Mucosa of descending colon (tissue), 3 donors: ENCODE results near the gene GHRH. TPM values are rescaled to one million over a fixed set of nuclear protein-coding genes. Genes with fewer than 3 reads are reported as not detected.

Experiments used
- ATAC-seq: fragments of 200-7000 bp; cut with Tn5 transposase; one replicate; pipeline ENCODE4 v1.9.1; 2020; ENCODE audit warnings: mild to moderate bottlenecking, moderate library complexity
- DNase-seq, 3 donors: peaks; one replicate each; pipeline ENCODE4 v3.0.0-alpha.2; 2020
- H3K36me3 ChIP-seq: fragments of 200-600 bp; one replicate; pipeline ENCODE4 v1.8.0; 2021; ENCODE audit warnings: low read depth, mild to moderate bottlenecking
- H3K4me1 ChIP-seq: fragments of 200-600 bp; one replicate; pipeline ENCODE4 v1.8.0; 2021; ENCODE audit warnings: low read depth, mild to moderate bottlenecking
- H3K4me3 ChIP-seq: fragments of 200-600 bp; one replicate; pipeline ENCODE4 v1.8.0; 2021; ENCODE audit warnings: mild to moderate bottlenecking
- H3K9me3 ChIP-seq: fragments of 200-600 bp; one replicate; pipeline ENCODE4 v1.8.0; 2021; ENCODE audit warnings: mild to moderate bottlenecking
- CTCF ChIP-seq: fragments of 200-600 bp; IDR thresholded peaks from one replicate; pipeline ENCODE4 v1.8.0; 2022; ENCODE audit warnings: antibody characterized with exemption, mild to moderate bottlenecking
- intact Hi-C, 2 donors: fragments of 100-400 bp; cut with DNase I in 1 of 2; cut with micrococcal nuclease in 1 of 2; formaldehyde crosslinking; loops; one replicate each; pipeline versions ENCODE4 v1.11.0 to v1.11.1; 2022; cut with DNase I, micrococcal nuclease
- total RNA-seq, 3 donors: library from RNA; stranded (reverse); fragmentation: NEBNext Ultra II Directional in 2 of 3; extraction: Animal tissue kit (Norgen Biotek cat#: 25700) in 2 of 3; gene quantifications; one replicate each; pipeline versions ENCODE4 v1.2.1 to v1.2.4, GENCODE V29; 2021 to 2023
- donor health status: DM: no; HTN: no; CAD: no; lungs with moderate emphysema.
- donor health status: DM: no; HTN: no; CAD: no.
- donor health status: DM: no; HTN: yes; CAD: no.

Gene GHRH
- total RNA-seq, 3 donors from 2014 or later, result not detected

GRCh38 chr20:37280403-37280802 lies 18.8 kb upstream of the GHRH start:
- intact Hi-C loops, result loop anchor here in 1 of 2 donors (5.0 kb wide), 1 partner anchor 107 kb away; no protein-coding TSS in a partner anchor
- no peak overlapping the region for H3K4me3 ChIP-seq
- no peaks in the 10 kb centered on the region for H3K9me3 ChIP-seq
- no peaks in the 10 kb centered on the region for H3K36me3 ChIP-seq
- ATAC-seq (no peak), DNase-seq (no peak)
- TF ChIP-seq CTCF, result no peak
- peaks cover 4% of the 10 kb centered on the region for H3K4me1 ChIP-seq

GRCh38 chr20:37279820-37280219 lies 18.2 kb upstream of the GHRH start:
- no peak for TF ChIP-seq CTCF

GRCh38 chr20:37278966-37279590 lies 17.5 kb upstream of the GHRH start:
- peaks cover 4% of the 10 kb centered on the region for H3K4me1 ChIP-seq
- DNase-seq (no peak), ATAC-seq (no peak)
- TF ChIP-seq CTCF, result no peak
- intact Hi-C loops, result loop anchor here in 1 of 2 donors (5.0 kb wide), 1 partner anchor 253 kb away; no protein-coding TSS in a partner anchor
- H3K9me3 ChIP-seq, result no peaks in the 10 kb centered on the region
- H3K4me3 ChIP-seq, result no peak overlapping the region
- H3K36me3 ChIP-seq, result no peaks in the 10 kb centered on the region

More at GRCh38 chr20:37279820-37280219, 18.2 kb upstream of the GHRH start:
- H3K4me3 ChIP-seq, result no peak overlapping the region
- no peaks in the 10 kb centered on the region for H3K36me3 ChIP-seq
- DNase-seq (no peak), ATAC-seq (no peak)
- peaks cover 4% of the 10 kb centered on the region for H3K4me1 ChIP-seq
- intact Hi-C loops, result loop anchor here (5.0 kb wide), 2 partner anchors 107 to 252 kb away; no protein-coding TSS in a partner anchor
- H3K9me3 ChIP-seq, result no peaks in the 10 kb centered on the region

- Histone ChIP-seq H3K9me3 (no peaks in the 10 kb centered on the region), H3K36me3 (no peaks in the 10 kb centered on the region), H3K4me1 (peaks cover 4% of the 10 kb centered on the region), H3K4me3 (no peak overlapping the region)
- no peak for TF ChIP-seq CTCF
- no peak for ATAC-seq
- intact Hi-C loops, result loop anchor here in 1 of 2 donors (5.0 kb wide), 1 partner anchor 255 kb away; no protein-coding TSS in a partner anchor
- DNase-seq, result no peak
These were observed 15.6 kb upstream of the GHRH start for GRCh38 chr20:37277253-37277593.

GRCh38 chr20:37276494-37277252 lies 15.1 kb upstream of the GHRH start:
- Histone ChIP-seq H3K9me3 (no peaks in the 10 kb centered on the region), H3K36me3 (no peaks in the 10 kb centered on the region), H3K4me3 (no peak overlapping the region), H3K4me1 (peaks cover 4% of the 10 kb centered on the region)
- no peak for TF ChIP-seq CTCF
- ATAC-seq (peak; percentile 90), DNase-seq (peak in 2 of 3 donors; percentile 45 to 59)
- intact Hi-C loops, result loop anchor here in 1 of 2 donors (5.0 kb wide), 1 partner anchor 256 kb away; no protein-coding TSS in a partner anchor
